Activated CD4-positive, alpha-beta T cell treated with anti-CD3 and anti-CD28 coated beads, Interleukin-10, Interleukin-2, amounts not matched to agents 100 ng/mL and 50 ng/mL, durations not matched to agents 16 hours and 8 hours (primary cell): ENCODE results near the gene TNFAIP6.

Experiments used
- DNase-seq: peaks from one replicate; pipeline ENCODE4 v3.0.0-alpha.2; 2020

TNFAIP6 gene

DNA sequence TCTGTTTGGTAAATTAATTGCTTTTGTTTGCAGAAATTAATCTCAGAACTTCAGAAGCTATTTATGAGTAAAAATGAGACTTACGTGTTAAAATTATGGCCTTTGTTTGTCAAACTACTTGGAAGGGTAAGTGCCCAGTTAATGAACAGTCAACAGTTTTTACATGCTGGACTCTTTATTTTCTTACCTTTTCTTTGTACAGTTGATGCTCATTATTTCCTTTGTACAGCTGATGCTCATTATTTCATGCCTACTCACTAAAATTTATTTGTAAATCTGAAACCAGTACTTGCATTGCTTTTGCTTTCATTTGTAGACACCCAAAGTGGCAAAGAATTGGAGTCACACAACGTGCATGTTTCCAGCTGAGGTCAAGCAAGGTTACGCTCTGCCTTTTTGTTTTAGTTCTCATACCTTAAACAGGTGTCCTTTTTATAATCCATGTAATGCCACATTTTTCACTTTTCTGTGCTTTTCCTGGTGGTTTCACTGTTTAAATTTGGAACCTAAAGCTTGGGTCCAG, 65.6 kb downstream of the TNFAIP6 start:
- peak; percentile 55 for DNase-seq

DNA sequence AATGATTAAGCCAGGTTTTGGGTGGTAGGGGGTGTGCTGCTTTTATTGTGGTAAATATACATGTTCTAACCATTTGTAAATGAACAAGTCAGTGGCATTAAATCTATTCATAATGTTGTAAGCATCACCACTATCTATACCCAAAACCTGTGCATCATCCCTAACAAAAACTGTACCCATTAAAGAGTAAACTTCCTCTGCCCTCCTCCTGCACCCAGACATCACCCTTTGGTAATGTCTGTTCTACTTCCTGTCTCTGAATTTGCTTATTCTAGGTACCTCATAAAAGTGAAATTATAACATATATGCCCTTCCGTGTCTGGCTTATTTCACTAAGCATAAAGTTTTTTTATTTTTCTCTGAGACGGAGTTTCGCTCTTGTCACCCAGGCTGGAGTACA, 66.4 kb downstream of the TNFAIP6 start:
- peak; percentile 25 for DNase-seq
